Gastroesophageal sphincter (tissue), 4 donors: ENCODE measurements around the gene CDC7. TPM values are rescaled to one million over a fixed set of nuclear protein-coding genes. Genes with fewer than 3 reads are reported as not detected.

Experiments
- ATAC-seq: fragments of 150-250 bp; one replicate; pipeline ENCODE4 v1.9.1; 2016; ENCODE audit warnings: mild to moderate bottlenecking, moderate library complexity
- H3K27ac ChIP-seq, 4 donors: fragments of 200-600 bp; sonication (generic) in 3 of 4; 1 replicate in 3 of 4; 2 replicates in 1 of 4; pipeline ENCODE4 v1.5.1; 2016 to 2019
- H3K27me3 ChIP-seq: fragments of 200-600 bp; sonication (generic); one replicate; pipeline ENCODE4 v1.5.1; 2019
- H3K36me3 ChIP-seq, 2 donors: fragments of 200-600 bp; sonication (generic); one replicate each; pipeline ENCODE4 v1.5.1; 2019; ENCODE audit warnings: control low read depth in 1 of 2
- H3K4me1 ChIP-seq, 3 donors: fragments of 200-600 bp; sonication (generic); 1 replicate in 2 of 3; 2 replicates in 1 of 3; pipeline ENCODE4 v1.5.1; 2016 to 2019; ENCODE audit warnings: control low read depth in 2 of 3
- H3K4me3 ChIP-seq, 2 donors: fragments of 200-600 bp; sonication (generic); one replicate each; pipeline ENCODE4 v1.5.1; 2019; ENCODE audit warnings: mild to moderate bottlenecking in 1 of 2, moderate library complexity in 1 of 2
- H3K9me3 ChIP-seq, 3 donors: fragments of 200-600 bp; sonication (generic); one replicate each; pipeline ENCODE4 v1.5.1; 2017 to 2019; ENCODE audit warnings: control low read depth in 2 of 3
- CTCF ChIP-seq, 4 experiments: fragments of 200-600 bp in 2 of 4; fragments of 450-650 bp in 2 of 4; sonication (generic) in 1 of 4; IDR thresholded peaks; one replicate each; pipeline ENCODE4 v1.5.1; 2017 to 2019; ENCODE audit warnings: antibody characterized with exemption in 4 of 4, mild to moderate bottlenecking in 2 of 4, moderate library complexity in 2 of 4
- EP300 ChIP-seq: sonication (generic); formaldehyde crosslinking; IDR thresholded peaks from one replicate; pipeline ENCODE4 v1.6.1; 2017; ENCODE audit warnings: antibody characterized with exemption, mild to moderate bottlenecking
- POLR2A ChIP-seq, 2 donors: fragments of 450-650 bp; IDR thresholded peaks; one replicate each; pipeline ENCODE4 v1.6.1; 2017; ENCODE audit warnings: antibody characterized with exemption in 2 of 2, mild to moderate bottlenecking in 2 of 2, moderate library complexity in 1 of 2
- POLR2AphosphoS5 ChIP-seq: sonication (generic); formaldehyde crosslinking; IDR thresholded peaks from one replicate; pipeline ENCODE4 v1.6.1; 2017; ENCODE audit warnings: antibody characterized with exemption
- WGBS, 2 donors: methylation state at CpG; one replicate each; pipeline ENCODE4 v1.1.5; 2018; ENCODE audit warnings: low coverage in 1 of 2; 5-methylcytosine and 5-hydroxymethylcytosine counted together
- total RNA-seq, 4 donors: library from RNA; depleted of rRNA; stranded (reverse); fragments of >200 nt; gene quantifications; one replicate each; pipeline ENCODE4 v1.1.0, GENCODE V29; 2016

CDC7 gene
- total RNA-seq, 4 donors from 2014 or later: 0.31 to 3.2 (median 1.4) TPM

- Histone ChIP-seq H3K27ac (no peak overlapping the region), H3K27me3 (no peaks in the 10 kb centered on the region), H3K9me3 (no peaks in the 10 kb centered on the region), H3K36me3 (no peaks in the 10 kb centered on the region), H3K4me3 (no peak overlapping the region), H3K4me1 (peaks cover 0 to 19% (median 8%) of the 10 kb centered on the region in 3 donors)
- ATAC-seq: no peak
- no peak for TF ChIP-seq POLR2AphosphoS5
- no peak for TF ChIP-seq EP300
- TF ChIP-seq POLR2A (IDR thresholded peaks at IDR 0.05): no peak
- TF ChIP-seq CTCF (IDR thresholded peaks at IDR 0.05): no peak
Observed at GRCh38 chr1:91503332-91503900, 2.8 kb downstream of the CDC7 start.

- ATAC-seq: no peak
- 100% methylated on average over 1 of the region's 1 CpG for WGBS, 2 donors
Observed at GRCh38 chr1:91503975-91504530, 3.4 kb downstream of the CDC7 start.

GRCh38 chr1:91505086-91505485 lies 4.4 kb downstream of the CDC7 start:
- Histone ChIP-seq H3K27me3 (no peaks in the 10 kb centered on the region), H3K27ac (no peak overlapping the region), H3K36me3 (no peaks in the 10 kb centered on the region), H3K9me3 (no peaks in the 10 kb centered on the region), H3K4me1 (peaks cover 0 to 15% (median 6%) of the 10 kb centered on the region in 3 donors), H3K4me3 (no peak overlapping the region)
- ATAC-seq: no peak
- TF ChIP-seq POLR2AphosphoS5 (no peak), EP300 (no peak), CTCF (IDR thresholded peaks at IDR 0.05) (no peak), POLR2A (IDR thresholded peaks at IDR 0.05) (no peak)
- WGBS, 2 donors: 78 to 88% methylated on average over 3 of the region's 3 CpGs

More at GRCh38 chr1:91503975-91504530, 3.4 kb downstream of the CDC7 start:
- Histone ChIP-seq H3K36me3 (no peaks in the 10 kb centered on the region), H3K27me3 (no peaks in the 10 kb centered on the region), H3K9me3 (no peaks in the 10 kb centered on the region), H3K4me3 (no peak overlapping the region), H3K27ac (no peak overlapping the region), H3K4me1 (peaks cover 0 to 19% (median 8%) of the 10 kb centered on the region in 3 donors)
- TF ChIP-seq CTCF (IDR thresholded peaks at IDR 0.05): no peak
- TF ChIP-seq POLR2AphosphoS5: no peak

- WGBS, 2 donors: 82 to 100% methylated on average over 1 to 4 of the region's 4 CpGs
- Histone ChIP-seq H3K4me3 (no peak overlapping the region), H3K27ac (no peak overlapping the region), H3K9me3 (no peaks in the 10 kb centered on the region), H3K27me3 (no peaks in the 10 kb centered on the region), H3K36me3 (no peaks in the 10 kb centered on the region), H3K4me1 (peaks cover 0 to 11% (median 2%) of the 10 kb centered on the region in 3 donors)
- TF ChIP-seq CTCF (IDR thresholded peaks at IDR 0.05) (no peak), POLR2A (IDR thresholded peaks at IDR 0.05) (no peak), POLR2AphosphoS5 (no peak), EP300 (no peak)
- no peak for ATAC-seq
Observed at GRCh38 chr1:91506071-91506470, 5.4 kb downstream of the CDC7 start.

- Histone ChIP-seq H3K36me3 (no peaks in the 10 kb centered on the region), H3K27me3 (no peaks in the 10 kb centered on the region), H3K27ac (no peak overlapping the region), H3K4me1 (peaks cover 0 to under 1% (median 0%) of the 10 kb centered on the region in 3 donors), H3K9me3 (no peaks in the 10 kb centered on the region), H3K4me3 (no peak overlapping the region)
- TF ChIP-seq POLR2A (IDR thresholded peaks at IDR 0.05): no peak
- TF ChIP-seq POLR2AphosphoS5: no peak
- TF ChIP-seq EP300: no peak
- TF ChIP-seq CTCF (IDR thresholded peaks at IDR 0.05): no peak
- WGBS, 2 donors: 83 to 88% methylated on average over 2 of the region's 2 CpGs
- ATAC-seq: no peak
Observed at GRCh38 chr1:91507328-91507727, 6.7 kb downstream of the CDC7 start.
